ENCODE measurements around the gene LPA.
"Not testable (repeated sequence)": the region's sequence is repeated elsewhere in the genome, so short reads cannot be mapped to it uniquely, and the experiment has no call there.

Gene LPA

GRCh38 chr6:160690458-160690857 is 26.4 kb upstream of the LPA start:
- no peak for DNase-seq (ENCODE audit: low read depth)
- no peak overlapping the region for H3K4me3 ChIP-seq (ENCODE audit: low read depth, low read length)
- TF ChIP-seq MYC (IDR thresholded peaks at IDR 0.05; ENCODE audit: low read depth, low read length) (no peak), CTCF (IDR thresholded peaks at IDR 0.05; ENCODE audit: low read depth, low read length) (no peak), POLR2A (IDR thresholded peaks at IDR 0.05; ENCODE audit: extremely low read depth, insufficient read length) (no peak), MAX (IDR thresholded peaks at IDR 0.05; ENCODE audit: low read depth, low read length) (no peak)

GRCh38 chr6:160685762-160686450 is 21.8 kb upstream of the LPA start:
- no peak for DNase-seq (ENCODE audit: low read depth)
- H3K4me3 ChIP-seq (ENCODE audit: low read depth, low read length) = no peak overlapping the region
- TF ChIP-seq POLR2A (IDR thresholded peaks at IDR 0.05; ENCODE audit: extremely low read depth, insufficient read length) (no peak), MYC (IDR thresholded peaks at IDR 0.05; ENCODE audit: low read depth, low read length) (no peak), CTCF (IDR thresholded peaks at IDR 0.05; ENCODE audit: low read depth, low read length) (no peak), MAX (IDR thresholded peaks at IDR 0.05; ENCODE audit: low read depth, low read length) (no peak)

- H3K4me3 ChIP-seq (ENCODE audit: low read depth, low read length); DNase-seq (ENCODE audit: low read depth): not testable (repeated sequence)
Observed at GRCh38 chr6:160685101-160685761, 21.2 kb upstream of the LPA start.

GRCh38 chr6:160679402-160679769 is 15.3 kb upstream of the LPA start:
- no peak for DNase-seq (ENCODE audit: low read depth)
- H3K4me3 ChIP-seq (ENCODE audit: low read depth, low read length) = no peak overlapping the region
- TF ChIP-seq MYC (IDR thresholded peaks at IDR 0.05; ENCODE audit: low read depth, low read length) (no peak), POLR2A (IDR thresholded peaks at IDR 0.05; ENCODE audit: extremely low read depth, insufficient read length) (no peak), MAX (IDR thresholded peaks at IDR 0.05; ENCODE audit: low read depth, low read length) (no peak), CTCF (IDR thresholded peaks at IDR 0.05; ENCODE audit: low read depth, low read length) (no peak)

- TF ChIP-seq POLR2A (IDR thresholded peaks at IDR 0.05; ENCODE audit: extremely low read depth, insufficient read length) (no peak), CTCF (IDR thresholded peaks at IDR 0.05; ENCODE audit: low read depth, low read length) (no peak), MAX (IDR thresholded peaks at IDR 0.05; ENCODE audit: low read depth, low read length) (no peak), MYC (IDR thresholded peaks at IDR 0.05; ENCODE audit: low read depth, low read length) (no peak)
- no peak for DNase-seq (ENCODE audit: low read depth)
- no peak overlapping the region for H3K4me3 ChIP-seq (ENCODE audit: low read depth, low read length)
Observed at GRCh38 chr6:160678744-160679401, 14.8 kb upstream of the LPA start.

- TF ChIP-seq POLR2A (IDR thresholded peaks at IDR 0.05; ENCODE audit: extremely low read depth, insufficient read length) (no peak), CTCF (IDR thresholded peaks at IDR 0.05; ENCODE audit: low read depth, low read length) (no peak), MYC (IDR thresholded peaks at IDR 0.05; ENCODE audit: low read depth, low read length) (no peak), MAX (IDR thresholded peaks at IDR 0.05; ENCODE audit: low read depth, low read length) (no peak)
Observed at GRCh38 chr6:160678230-160678629, 14.2 kb upstream of the LPA start.

GRCh38 chr6:160676418-160676817 is 12.3 kb upstream of the LPA start:
- H3K4me3 ChIP-seq (ENCODE audit: low read depth, low read length); DNase-seq (ENCODE audit: low read depth): not testable (repeated sequence)

More at GRCh38 chr6:160678230-160678629, 14.2 kb upstream of the LPA start:
- no peak overlapping the region for H3K4me3 ChIP-seq (ENCODE audit: low read depth, low read length)
- peak; percentile 21 for DNase-seq (ENCODE audit: low read depth)

Measured in NB4 (cell line).